Fibroblast of the aortic adventitia (primary cell): ENCODE measurements around the gene MANBA. TPM values are rescaled to one million over a fixed set of nuclear protein-coding genes. Genes with fewer than 3 reads are reported as not detected.

Experiments
- DNase-seq: peaks from one replicate; pipeline ENCODE4 v3.0.0-alpha.2; 2010; ENCODE audit warnings: low read depth
- H3K4me3 ChIP-seq: 2 replicates; pipeline ENCODE4 v1.5.1; 2011; ENCODE audit warnings: low read depth, mild to moderate bottlenecking, control low read depth, low read length, moderate library complexity
- small RNA-seq: library from RNA; depleted of rRNA; stranded (forward); fragments of <200 nt; gene quantifications from one replicate; pipeline ENCODE3, GENCODE V24; 2012
- total RNA-seq: library from RNA; depleted of rRNA; stranded (reverse); fragments of >200 nt; gene quantifications from 2 replicates; pipeline ENCODE4 v1.2.3, GENCODE V29; 2012; ENCODE audit warnings: low replicate concordance
- TF ChIP-seq, protein P1 (sequence below): IDR thresholded peaks from 2 replicates; pipeline ENCODE4 v1.5.1; 2011; ENCODE audit warnings: mild to moderate bottlenecking, low read length, control low read depth, inconsistent platforms; ENCODE audit not compliant: insufficient read depth

The MANBA gene
- total RNA-seq, 1 donor, result 32.1 TPM

DNA sequence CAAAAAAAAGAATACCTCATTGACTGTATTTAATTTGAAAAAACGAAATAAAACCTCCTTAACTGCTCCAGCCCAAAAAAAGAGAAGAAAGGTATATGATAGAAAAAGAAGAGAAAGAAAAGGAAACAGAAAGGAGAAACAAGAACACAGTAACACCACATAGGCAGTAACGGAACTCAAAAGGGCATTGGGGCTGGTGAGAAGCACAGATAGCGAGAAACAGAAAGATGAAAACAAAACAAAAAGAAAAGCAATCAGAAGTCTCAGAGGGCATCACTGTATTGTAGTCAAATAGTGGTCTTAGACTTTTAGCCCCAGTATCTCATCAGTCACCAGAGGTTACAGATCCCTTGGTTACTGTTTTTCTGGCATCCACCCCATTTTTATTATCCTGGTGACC lies 171.0 kb downstream of the MANBA start:
- no peak overlapping the region for H3K4me3 ChIP-seq
- TF ChIP-seq, protein P1, sequence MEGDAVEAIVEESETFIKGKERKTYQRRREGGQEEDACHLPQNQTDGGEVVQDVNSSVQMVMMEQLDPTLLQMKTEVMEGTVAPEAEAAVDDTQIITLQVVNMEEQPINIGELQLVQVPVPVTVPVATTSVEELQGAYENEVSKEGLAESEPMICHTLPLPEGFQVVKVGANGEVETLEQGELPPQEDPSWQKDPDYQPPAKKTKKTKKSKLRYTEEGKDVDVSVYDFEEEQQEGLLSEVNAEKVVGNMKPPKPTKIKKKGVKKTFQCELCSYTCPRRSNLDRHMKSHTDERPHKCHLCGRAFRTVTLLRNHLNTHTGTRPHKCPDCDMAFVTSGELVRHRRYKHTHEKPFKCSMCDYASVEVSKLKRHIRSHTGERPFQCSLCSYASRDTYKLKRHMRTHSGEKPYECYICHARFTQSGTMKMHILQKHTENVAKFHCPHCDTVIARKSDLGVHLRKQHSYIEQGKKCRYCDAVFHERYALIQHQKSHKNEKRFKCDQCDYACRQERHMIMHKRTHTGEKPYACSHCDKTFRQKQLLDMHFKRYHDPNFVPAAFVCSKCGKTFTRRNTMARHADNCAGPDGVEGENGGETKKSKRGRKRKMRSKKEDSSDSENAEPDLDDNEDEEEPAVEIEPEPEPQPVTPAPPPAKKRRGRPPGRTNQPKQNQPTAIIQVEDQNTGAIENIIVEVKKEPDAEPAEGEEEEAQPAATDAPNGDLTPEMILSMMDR, result no peak
- DNase-seq, result no peak

DNA sequence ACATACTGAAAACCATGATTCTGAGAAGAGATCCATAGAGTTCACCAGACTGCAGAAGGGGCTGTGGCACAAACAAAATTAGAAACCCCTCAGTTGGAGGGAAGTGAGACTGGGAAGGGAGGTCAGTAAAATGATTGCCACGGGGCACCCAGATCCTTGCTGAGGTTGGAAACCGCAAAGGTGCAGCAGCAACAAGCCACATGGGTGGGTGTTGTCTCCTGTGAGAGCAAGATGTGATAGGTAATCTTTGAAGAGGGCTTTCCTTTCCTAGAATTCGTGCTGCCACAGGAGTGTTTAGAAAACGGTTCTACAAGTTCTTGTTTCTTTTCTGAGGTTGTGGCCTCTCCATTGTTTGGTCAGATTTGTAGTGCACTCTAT lies 174.1 kb downstream of the MANBA start:
- DNase-seq, result no peak
- TF ChIP-seq, protein P1, result no peak
- H3K4me3 ChIP-seq, result no peak overlapping the region

DNA sequence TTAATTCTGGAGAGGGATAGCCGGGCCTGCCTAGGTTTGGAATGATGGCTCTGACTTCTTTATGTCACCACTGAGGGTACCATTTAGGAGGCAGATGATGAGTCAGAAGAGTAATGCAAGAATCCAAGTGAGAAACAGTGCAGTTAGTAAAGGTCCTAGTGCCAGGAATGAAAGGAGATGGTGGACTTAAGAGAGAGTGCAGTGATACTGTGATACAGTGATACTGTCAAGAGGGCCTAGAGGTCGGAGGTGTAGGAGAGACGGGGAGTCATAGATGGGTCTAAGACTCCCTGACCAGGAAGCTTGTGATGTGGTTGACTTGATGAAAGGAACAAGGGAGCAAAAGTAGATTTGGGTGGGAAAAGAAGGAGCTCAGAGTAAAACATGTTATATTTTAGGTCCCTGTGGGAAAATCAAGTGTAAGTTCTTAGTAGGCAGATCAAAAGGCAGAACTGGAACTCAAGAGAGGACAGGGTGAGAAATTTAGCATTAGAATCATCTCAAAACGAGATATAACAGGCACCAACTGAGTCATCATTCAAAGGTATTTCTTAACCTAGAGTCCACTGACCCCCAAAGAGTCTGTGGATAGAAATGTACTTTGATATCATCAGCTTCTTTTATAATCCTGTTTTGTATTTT lies 174.6 kb downstream of the MANBA start:
- H3K4me3 ChIP-seq, result no peak overlapping the region
- TF ChIP-seq, protein P1, result no peak

DNA sequence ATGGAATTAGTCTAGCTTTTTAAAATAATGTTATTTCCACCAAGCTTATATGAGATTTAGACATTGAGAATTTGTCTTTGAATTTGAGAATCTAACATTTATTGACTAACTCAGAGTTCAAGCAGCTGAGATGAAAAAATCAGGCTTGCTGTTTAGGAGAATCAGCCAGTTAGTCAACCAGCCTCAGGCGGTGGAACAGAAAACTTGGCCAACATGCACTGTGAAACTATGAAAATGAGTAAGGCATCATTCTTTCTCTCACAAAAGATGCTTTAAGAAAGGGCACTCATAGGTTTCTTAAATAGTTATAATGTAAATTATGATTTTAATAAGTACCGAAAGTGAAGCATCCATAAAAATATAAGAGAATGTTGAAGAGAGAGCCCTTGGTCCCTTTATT lies 175.4 kb downstream of the MANBA start:
- no peak for DNase-seq
- no peak overlapping the region for H3K4me3 ChIP-seq
- TF ChIP-seq, protein P1, result no peak

More for the DNA sequence above, 174.6 kb downstream of the MANBA start:
- no peak for DNase-seq

DNA sequence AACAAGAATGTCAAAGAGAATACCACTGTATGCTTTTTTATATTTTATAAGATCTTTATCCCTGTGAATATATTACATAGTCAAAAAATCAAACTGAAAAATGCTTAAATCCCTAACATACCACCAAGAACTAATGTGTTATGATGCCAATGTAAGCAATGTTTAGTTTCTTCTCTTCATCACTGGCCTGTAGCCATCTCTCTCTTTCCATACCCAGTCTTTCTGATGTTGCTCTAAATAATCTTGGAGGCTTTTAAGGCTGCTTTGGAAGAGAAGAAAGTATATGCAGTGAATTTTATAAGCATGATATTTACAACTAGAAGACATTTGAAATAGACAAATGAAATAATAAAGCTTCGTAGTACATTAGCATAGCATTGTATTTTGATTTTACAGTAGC lies 176.7 kb downstream of the MANBA start:
- no peak for DNase-seq
- no peak overlapping the region for H3K4me3 ChIP-seq
- TF ChIP-seq, protein P1, result no peak

Small RNA genes within 50 kb of the gene (small RNA-seq; reads per million reads assigned to genes)
- not detected for gene AC018797.1

Other genes with a start within 250 kb of the MANBA start
- 247 and 487 TPM in 2 replicates for gene UBE2D3, start 66.6 kb upstream of the MANBA start, total RNA-seq
- gene CISD2, start 108.0 kb upstream of the MANBA start, total RNA-seq, result 30.3 and 52.9 TPM in 2 replicates